Right lobe of liver (tissue), 6 donors: Measurements from ENCODE around the gene TAF12. TPM values are rescaled to one million over a fixed set of nuclear protein-coding genes. Genes with fewer than 3 reads are reported as not detected.
"Not testable (repeated sequence)": the region's sequence is repeated elsewhere in the genome, so short reads cannot be mapped to it uniquely, and the experiment has no call there.

Source experiments
- ATAC-seq, 4 donors: fragments of 200-7000 bp; cut with Tn5 transposase; one replicate each; pipeline ENCODE4 v1.9.1; 2020; ENCODE audit warnings: mild to moderate bottlenecking in 4 of 4, moderate library complexity in 4 of 4
- DNase-seq, 3 donors: peaks; one replicate each; pipeline ENCODE4 v3.0.0-alpha.2; 2020
- H3K27ac ChIP-seq, 3 donors: fragments of 200-600 bp; one replicate each; pipeline ENCODE4 v1.8.0; 2022
- H3K27me3 ChIP-seq, 2 donors: fragments of 200-600 bp; one replicate each; pipeline ENCODE4 v1.8.0; 2022
- H3K36me3 ChIP-seq, 4 donors: fragments of 200-600 bp; sonication (generic) in 1 of 4; one replicate each; pipeline versions ENCODE4 v1.5.1 to v1.8.0; 2017 to 2022; ENCODE audit warnings: control low read depth in 1 of 4
- H3K4me1 ChIP-seq, 4 donors: fragments of 200-600 bp; sonication (generic) in 1 of 4; one replicate each; pipeline versions ENCODE4 v1.5.1 to v1.8.0; 2017 to 2022; ENCODE audit warnings: control low read depth in 1 of 4
- H3K4me3 ChIP-seq, 3 donors: fragments of 200-600 bp; one replicate each; pipeline ENCODE4 v1.8.0; 2022
- H3K9me3 ChIP-seq, 4 donors: fragments of 200-600 bp; sonication (generic) in 1 of 4; one replicate each; pipeline versions ENCODE4 v1.5.1 to v1.8.0; 2017 to 2022; ENCODE audit warnings: control low read depth in 1 of 4
- POLR2A ChIP-seq: fragments of 450-650 bp; IDR thresholded peaks from one replicate; pipeline ENCODE4 v1.6.1; 2017; ENCODE audit warnings: antibody characterized with exemption, mild to moderate bottlenecking
- WGBS: methylation state at CpG from one replicate; pipeline ENCODE4 v1.1.6; 2018; ENCODE audit warnings: low coverage, low lambda C conversion rate; ENCODE audit not compliant: insufficient coverage; ENCODE audit errors: missing lambda C conversion rate; 5-methylcytosine and 5-hydroxymethylcytosine counted together
- intact Hi-C, 2 donors: fragments of 100-400 bp; cut with DNase I; formaldehyde crosslinking; loops; one replicate each; pipeline versions ENCODE4 v1.11.2 to v1.14.1; 2022
- total RNA-seq, 6 experiments: library from RNA; depleted of rRNA in 2 of 6; stranded (reverse); fragments of >200 nt in 2 of 6; fragmentation: NEBNext Ultra II Directional in 3 of 6; extraction: Animal tissue kit (Norgen Biotek cat#: 25700) in 3 of 6; gene quantifications; one replicate each; pipeline versions ENCODE4 v1.1.0 to v1.2.4, GENCODE V29; 2016 to 2023
- TF ChIP-seq, protein P1 (sequence below), 4 donors: fragments of 200-600 bp in 3 of 4; fragments of 450-650 bp in 1 of 4; IDR thresholded peaks; one replicate each; pipeline versions ENCODE4 v1.5.1 to v1.8.0; 2016 to 2022; ENCODE audit warnings: antibody characterized with exemption in 4 of 4, mild to moderate bottlenecking in 2 of 4
- donor health status: DM: no; HTN: yes; CAD: no.
- donor health status: DM: no; HTN: no; CAD: no.
- donor health status: DM: no; HTN: no; CAD: no.
- donor health status: DM: no; HTN: yes; CAD: no.
- donor health status: DM: no; HTN: yes; CAD: no.

Gene TAF12
- total RNA-seq, 6 experiments from 2014 or later: 7.8 to 12.0 (median 10.3) TPM

DNA sequence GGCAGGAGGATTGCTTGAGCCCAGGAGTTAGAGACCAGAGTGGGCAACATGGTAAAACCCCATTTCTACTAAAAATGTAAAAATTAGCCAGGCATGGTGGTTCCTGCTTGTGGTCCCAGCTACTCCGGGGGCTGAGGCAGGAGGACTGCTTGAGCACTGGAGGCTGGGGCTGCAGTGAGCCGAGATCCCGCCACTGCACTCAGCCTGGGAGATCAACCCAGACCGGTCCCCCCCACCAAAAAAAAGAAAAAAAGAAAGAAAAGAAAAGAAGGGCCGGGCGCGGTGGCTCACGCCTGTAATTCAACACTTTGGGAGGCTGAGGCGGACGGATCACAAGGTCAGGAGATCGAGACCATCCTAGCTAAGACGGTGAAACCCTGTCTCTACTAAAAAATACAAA, 23.9 kb upstream of the TAF12 start:
- DNase-seq: no peak
- no peak for ATAC-seq
- H3K27ac ChIP-seq: no peak overlapping the region
- no peaks in the 10 kb centered on the region for H3K36me3 ChIP-seq
- intact Hi-C loops: no loop called here
- H3K4me3 ChIP-seq: no peak overlapping the region
- 98% methylated on average over 7 of the region's 12 CpGs for WGBS
- H3K4me1 ChIP-seq: peaks cover 0 to 14% (median 0%) of the 10 kb centered on the region in 4 donors
- H3K9me3 ChIP-seq: no peaks in the 10 kb centered on the region
- no peaks in the 10 kb centered on the region for H3K27me3 ChIP-seq
- TF ChIP-seq POLR2A: no peak
- TF ChIP-seq, protein P1, sequence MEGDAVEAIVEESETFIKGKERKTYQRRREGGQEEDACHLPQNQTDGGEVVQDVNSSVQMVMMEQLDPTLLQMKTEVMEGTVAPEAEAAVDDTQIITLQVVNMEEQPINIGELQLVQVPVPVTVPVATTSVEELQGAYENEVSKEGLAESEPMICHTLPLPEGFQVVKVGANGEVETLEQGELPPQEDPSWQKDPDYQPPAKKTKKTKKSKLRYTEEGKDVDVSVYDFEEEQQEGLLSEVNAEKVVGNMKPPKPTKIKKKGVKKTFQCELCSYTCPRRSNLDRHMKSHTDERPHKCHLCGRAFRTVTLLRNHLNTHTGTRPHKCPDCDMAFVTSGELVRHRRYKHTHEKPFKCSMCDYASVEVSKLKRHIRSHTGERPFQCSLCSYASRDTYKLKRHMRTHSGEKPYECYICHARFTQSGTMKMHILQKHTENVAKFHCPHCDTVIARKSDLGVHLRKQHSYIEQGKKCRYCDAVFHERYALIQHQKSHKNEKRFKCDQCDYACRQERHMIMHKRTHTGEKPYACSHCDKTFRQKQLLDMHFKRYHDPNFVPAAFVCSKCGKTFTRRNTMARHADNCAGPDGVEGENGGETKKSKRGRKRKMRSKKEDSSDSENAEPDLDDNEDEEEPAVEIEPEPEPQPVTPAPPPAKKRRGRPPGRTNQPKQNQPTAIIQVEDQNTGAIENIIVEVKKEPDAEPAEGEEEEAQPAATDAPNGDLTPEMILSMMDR (IDR thresholded peaks at IDR 0.05): no peak

DNA sequence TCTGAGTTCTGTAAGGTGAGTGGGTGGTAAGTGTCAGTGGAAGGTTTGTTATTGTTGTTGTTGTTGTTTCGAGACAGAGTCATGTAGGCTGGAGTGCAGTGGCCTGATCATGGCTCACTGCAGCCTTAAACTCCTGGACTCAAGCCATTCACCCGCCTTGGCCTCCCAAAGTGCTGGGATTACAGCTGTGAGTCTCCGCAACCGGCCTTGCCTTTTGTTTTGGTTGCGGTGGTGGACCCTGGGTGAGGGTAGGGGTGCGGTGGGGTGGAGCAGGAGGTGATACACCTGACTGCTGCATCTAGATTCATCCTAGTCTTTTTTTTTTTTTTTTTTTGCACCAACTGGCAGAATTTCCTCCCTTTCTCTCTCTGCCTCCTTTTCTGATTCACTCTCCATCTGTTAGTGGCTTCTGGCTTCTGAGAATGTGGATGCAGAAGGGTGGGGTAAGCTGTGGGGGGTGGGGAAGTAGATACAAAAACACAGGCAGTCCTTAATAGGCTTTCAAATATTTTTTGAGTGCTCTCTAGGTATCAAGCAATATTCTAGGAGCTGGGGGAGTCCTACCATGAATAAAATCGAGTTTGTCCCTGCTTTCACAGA, 21.1 kb upstream of the TAF12 start:
- ATAC-seq: no peak
- Histone ChIP-seq H3K9me3 (no peaks in the 10 kb centered on the region), H3K27ac (no peak overlapping the region), H3K4me3 (no peak overlapping the region), H3K4me1 (peaks cover 0 to 6% (median 0%) of the 10 kb centered on the region in 4 donors), H3K27me3 (no peaks in the 10 kb centered on the region), H3K36me3 (no peaks in the 10 kb centered on the region)
- intact Hi-C loops: no loop called here
- no peak for TF ChIP-seq POLR2A
- TF ChIP-seq, protein P1 (IDR thresholded peaks at IDR 0.05): no peak
- no peak for DNase-seq
- WGBS: 63% methylated on average over 5 of the region's 7 CpGs

DNA sequence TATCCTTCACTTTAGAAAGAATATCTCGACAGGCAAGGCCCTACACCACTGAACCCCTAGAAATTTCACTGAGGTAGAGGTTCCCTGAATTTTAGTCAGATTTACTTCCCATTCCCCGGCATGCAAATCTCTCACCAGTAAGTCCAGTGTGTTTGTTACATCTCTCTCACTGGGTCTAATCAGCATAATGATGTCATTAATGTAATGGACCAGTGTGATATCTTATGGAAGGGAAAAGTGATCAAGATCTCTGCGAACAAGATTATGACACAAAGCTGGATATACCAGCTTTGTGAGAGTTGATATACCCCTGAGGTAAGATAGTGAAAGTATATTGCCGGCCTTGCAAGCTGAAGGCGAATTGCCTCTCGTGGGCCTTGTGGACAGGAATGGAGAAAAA, 13.5 kb upstream of the TAF12 start:
- Histone ChIP-seq H3K9me3 (no peaks in the 10 kb centered on the region), H3K4me3 (no peak overlapping the region), H3K27me3 (no peaks in the 10 kb centered on the region), H3K27ac (no peak overlapping the region), H3K36me3 (no peaks in the 10 kb centered on the region), H3K4me1 (peaks cover 0 to 13% (median 0%) of the 10 kb centered on the region in 4 donors)
- DNase-seq (no peak), ATAC-seq (no peak)
- 89% methylated on average over 3 of the region's 6 CpGs for WGBS
- intact Hi-C loops: no loop called here
- TF ChIP-seq, protein P1 (IDR thresholded peaks at IDR 0.05): no peak
- TF ChIP-seq POLR2A: no peak

DNA sequence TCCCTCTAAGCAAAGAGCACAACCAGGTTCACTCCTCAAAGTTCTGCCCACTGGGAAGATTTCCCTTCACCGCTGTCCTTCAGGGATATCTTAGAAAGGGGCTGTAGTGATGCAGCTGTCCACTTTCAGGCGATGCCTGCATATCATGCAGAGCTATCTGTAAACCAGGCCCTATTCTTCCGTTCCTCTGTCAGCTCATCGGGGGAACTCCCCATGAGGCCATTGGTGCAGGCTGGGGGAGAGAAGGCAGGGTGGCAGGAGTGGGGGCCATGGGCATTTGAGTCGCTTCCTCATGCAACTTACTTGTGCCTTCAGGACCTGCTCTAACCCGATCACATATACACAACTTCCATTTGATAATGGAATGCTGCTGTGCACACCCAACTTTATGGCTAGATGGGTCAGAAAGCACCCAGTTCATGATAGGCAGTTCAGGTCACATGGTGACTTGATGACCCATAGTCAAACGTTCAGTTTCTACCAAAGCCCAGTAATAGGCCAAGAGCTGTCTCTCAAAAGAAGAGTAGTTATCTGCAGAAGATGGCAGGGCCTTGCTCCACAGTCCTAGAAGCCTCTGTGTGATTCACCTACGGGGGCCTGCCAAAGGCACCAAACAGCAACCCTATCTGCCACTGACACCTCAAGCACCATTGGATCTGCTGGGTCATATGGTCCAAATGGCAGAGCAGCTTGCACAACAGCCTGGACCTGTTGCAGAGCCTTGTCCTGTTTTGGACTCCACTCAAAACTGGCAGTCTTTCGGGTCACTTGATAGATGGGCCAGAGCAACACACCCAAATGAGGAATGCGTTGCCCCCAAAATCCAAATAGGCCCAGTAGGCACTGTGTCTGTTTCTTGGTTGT, 12.8 kb upstream of the TAF12 start:
- H3K4me3 ChIP-seq, H3K27me3 ChIP-seq, H3K36me3 ChIP-seq, H3K27ac ChIP-seq, intact Hi-C loops, ATAC-seq, H3K9me3 ChIP-seq: not testable (repeated sequence)
- peak in 1 of 3 donors; percentile 58 for DNase-seq
- H3K4me1 ChIP-seq: peaks cover 0 to 13% (median 0%) of the 10 kb centered on the region in 4 donors
- 90% methylated on average over 5 of the region's 10 CpGs for WGBS

DNA sequence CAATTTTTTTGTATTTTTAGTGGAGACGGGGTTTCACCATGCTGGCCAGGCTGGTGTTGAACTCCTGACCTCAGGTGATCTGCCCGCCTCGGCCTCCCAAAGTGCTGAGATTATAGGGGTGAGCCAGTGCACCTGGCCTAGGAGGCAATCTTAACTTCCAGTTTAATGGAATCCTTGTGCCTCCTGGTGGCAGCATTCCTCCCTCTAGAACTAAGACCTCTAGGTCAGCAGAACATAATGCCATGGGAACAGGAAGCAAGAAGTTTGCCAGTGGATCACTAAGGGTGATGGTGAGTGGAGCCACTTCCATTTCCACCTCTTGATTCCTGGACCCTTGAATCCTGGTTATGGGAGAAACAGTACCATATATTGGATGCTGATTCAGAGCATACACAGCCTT, 11.0 kb upstream of the TAF12 start:
- peak in 2 of 4 donors; percentile 21 to 29 for ATAC-seq
- not testable (repeated sequence) for H3K36me3 ChIP-seq
- 27% methylated on average over 3 of the region's 3 CpGs for WGBS

DNA sequence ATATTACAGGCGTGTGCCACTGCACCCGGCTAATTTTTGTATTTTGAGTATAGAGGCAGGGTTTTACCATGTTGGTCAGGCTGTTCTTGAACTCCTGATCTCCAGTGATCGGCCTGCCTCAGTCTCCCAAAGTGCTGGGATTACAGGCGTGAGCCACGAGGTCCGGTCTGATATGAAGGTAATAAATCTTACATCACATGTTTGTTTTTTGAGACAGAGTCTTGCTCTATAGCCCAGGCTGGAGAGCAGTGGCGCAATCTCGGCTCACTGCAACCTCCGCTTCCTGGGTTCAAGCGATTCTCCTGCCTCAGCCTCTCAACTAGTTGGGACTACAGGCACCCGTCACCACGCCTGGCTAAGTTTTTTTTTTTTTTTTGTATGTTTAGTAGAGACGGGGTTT, 10.2 kb upstream of the TAF12 start:
- WGBS: 79% methylated on average over 6 of the region's 13 CpGs
- not testable (repeated sequence) for ATAC-seq

More for the DNA sequence above, 11.0 kb upstream of the TAF12 start:
- H3K4me3 ChIP-seq, H3K27me3 ChIP-seq, DNase-seq, intact Hi-C loops, H3K9me3 ChIP-seq, H3K27ac ChIP-seq: not testable (repeated sequence)
- TF ChIP-seq, protein P1 (IDR thresholded peaks at IDR 0.05): peak; percentile 11 to 35 (median 15)
- peaks cover 0 to 17% (median 0%) of the 10 kb centered on the region in 4 donors for H3K4me1 ChIP-seq

More for the DNA sequence above, 10.2 kb upstream of the TAF12 start:
- H3K27me3 ChIP-seq, H3K9me3 ChIP-seq, H3K36me3 ChIP-seq, H3K4me3 ChIP-seq, H3K27ac ChIP-seq, DNase-seq, intact Hi-C loops: not testable (repeated sequence)
- peaks cover 0 to 17% (median 0%) of the 10 kb centered on the region in 4 donors for H3K4me1 ChIP-seq
